ENCODE results near the gene COX19. TPM values are rescaled to one million over a fixed set of nuclear protein-coding genes. Genes with fewer than 3 reads are reported as not detected.

COX19 gene
- polyA plus RNA-seq, 1 of the 3 experiments (the other 2 are of a cell fraction): 7.6 TPM

DNA sequence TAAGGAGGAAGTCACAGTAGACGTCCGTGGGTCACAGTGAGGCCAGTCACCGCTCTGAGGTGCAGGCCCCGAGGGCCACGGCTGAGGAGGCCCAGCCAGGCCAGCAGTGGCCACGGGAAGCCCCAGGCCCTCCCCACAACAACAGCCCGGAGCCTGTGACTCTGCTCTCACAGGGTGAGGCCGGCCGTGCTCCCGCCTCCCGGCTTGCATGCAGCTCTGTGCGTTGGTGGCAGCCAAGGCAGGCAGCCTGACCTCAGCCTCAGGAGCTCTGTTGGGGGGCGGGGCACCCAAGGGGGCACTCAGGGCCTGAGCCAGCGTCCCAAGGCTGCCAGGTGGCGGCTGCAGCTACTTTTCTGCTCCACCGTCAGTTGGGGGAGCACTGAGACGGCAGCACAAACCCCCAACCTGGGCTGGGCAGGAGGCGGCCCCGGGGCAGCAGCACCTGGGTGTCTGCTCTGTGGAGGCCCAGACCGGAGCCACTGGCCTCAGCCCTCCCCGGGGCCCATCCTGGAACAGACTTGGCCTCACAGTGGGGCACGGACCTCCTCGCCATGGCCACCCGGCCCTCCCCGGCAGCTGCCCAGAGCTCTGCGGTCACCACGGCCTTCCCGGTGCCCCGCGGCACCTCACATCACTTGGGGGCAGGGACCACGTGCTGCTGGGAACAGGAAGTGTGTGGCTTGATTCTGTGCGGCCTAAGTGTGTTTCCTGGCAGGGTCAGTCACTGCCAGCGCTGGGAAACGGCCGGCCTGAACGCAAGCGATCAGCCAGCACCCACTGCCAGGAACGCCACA, 20.9 kb upstream of the COX19 start:
- 89% methylated on average over 28 of the region's 38 CpGs for WGBS (ENCODE audit: low lambda C conversion rate)
- no peak for TF ChIP-seq MEF2A (IDR thresholded peaks at IDR 0.05; ENCODE audit: borderline replicate concordance, low read depth)
- TF ChIP-seq REST (IDR thresholded peaks at IDR 0.05; ENCODE audit: low read depth, low read length): no peak
- no peak for TF ChIP-seq RFX5 (IDR thresholded peaks at IDR 0.05; ENCODE audit: low read length)
- no peak for TF ChIP-seq RAD21 (IDR thresholded peaks at IDR 0.05; ENCODE audit: low read length)
- no peak for TF ChIP-seq GABPA (IDR thresholded peaks at IDR 0.05; ENCODE audit: low read depth)
- TF ChIP-seq TAF1 (IDR thresholded peaks at IDR 0.05; ENCODE audit: borderline replicate concordance, low read depth, low read length): no peak
- TF ChIP-seq RXRA (IDR thresholded peaks at IDR 0.05; ENCODE audit: borderline replicate concordance, low read depth): no peak
- peaks cover 10% of the 10 kb centered on the region for H3F3A ChIP-seq (replicated peaks; ENCODE audit: insufficient read depth)
- H2AFZ ChIP-seq (ENCODE audit: low read depth): no peak overlapping the region
- DNase-seq: no peak
- H3K4me1 ChIP-seq (ENCODE audit: control insufficient read depth in 1 of 2, insufficient read depth in 2 of 2, low read depth in 1 of 2, low read length in 1 of 2): peaks cover 3 to 7% of the 10 kb centered on the region in 2 experiments; a peak in 2 of 4 replicates
- H3K4me3 ChIP-seq (ENCODE audit: low read depth in 2 of 2, low read length in 1 of 2): no peak overlapping the region
- ChIA-PET POLR2A (no interaction called here), CTCF (interaction anchor here (1.1 to 11.2 kb wide), 5 partner anchors 17 to 180 kb away, joined by 3 to 756 read pairs (median 114); partner anchors contain the start of genes GPER1 and GPR146)
- no peaks in the 10 kb centered on the region for H3K27me3 ChIP-seq (ENCODE audit: insufficient read depth)
- no peak overlapping the region for H3K27ac ChIP-seq (ENCODE audit: low read depth in 2 of 2, low read length in 1 of 2)
- H3K4me2 ChIP-seq: no peak overlapping the region
- peaks cover 4% of the 10 kb centered on the region; the same call in 1 of the 2 replicates for H4K20me1 ChIP-seq (ENCODE audit: insufficient read depth)
- no peaks in the 10 kb centered on the region for H3K9me2 ChIP-seq
- H3K36me3 ChIP-seq (replicated peaks in 1 of 2; ENCODE audit: control insufficient read depth in 1 of 2, insufficient read depth in 2 of 2, low read length in 1 of 2): peaks cover 4 to 44% of the 10 kb centered on the region in 2 experiments
- no peaks in the 10 kb centered on the region for H3K79me2 ChIP-seq (ENCODE audit: insufficient read depth)
- H3K9ac ChIP-seq: no peak overlapping the region
- no peaks in the 10 kb centered on the region for H3K9me3 ChIP-seq

- no peak overlapping the region for H3K27ac ChIP-seq (ENCODE audit: low read depth in 2 of 2, low read length in 1 of 2)
- H2AFZ ChIP-seq (ENCODE audit: low read depth): no peak overlapping the region
- 93% methylated on average over 6 of the region's 14 CpGs for WGBS (ENCODE audit: low lambda C conversion rate)
- peaks cover 4% of the 10 kb centered on the region; the same call in 1 of the 2 replicates for H4K20me1 ChIP-seq (ENCODE audit: insufficient read depth)
- H3K36me3 ChIP-seq (replicated peaks in 1 of 2; ENCODE audit: control insufficient read depth in 1 of 2, insufficient read depth in 2 of 2, low read length in 1 of 2): peaks cover 4 to 39% of the 10 kb centered on the region in 2 experiments
- H3K27me3 ChIP-seq (ENCODE audit: insufficient read depth): no peaks in the 10 kb centered on the region
- peaks cover 3 to 7% of the 10 kb centered on the region in 2 experiments; a peak in 2 of 4 replicates for H3K4me1 ChIP-seq (ENCODE audit: control insufficient read depth in 1 of 2, insufficient read depth in 2 of 2, low read depth in 1 of 2, low read length in 1 of 2)
- no peak for DNase-seq
- no peaks in the 10 kb centered on the region for H3K79me2 ChIP-seq (ENCODE audit: insufficient read depth)
- no peaks in the 10 kb centered on the region for H3K9me3 ChIP-seq
- peaks cover 10% of the 10 kb centered on the region for H3F3A ChIP-seq (replicated peaks; ENCODE audit: insufficient read depth)
- H3K4me3 ChIP-seq (ENCODE audit: low read depth in 2 of 2, low read length in 1 of 2): no peak overlapping the region
- no peak overlapping the region for H3K4me2 ChIP-seq
- POLR2A ChIA-PET: no interaction called here
- no peaks in the 10 kb centered on the region for H3K9me2 ChIP-seq
- no peak overlapping the region for H3K9ac ChIP-seq
- CTCF ChIA-PET: interaction anchor here (1.0 to 11.2 kb wide), 6 partner anchors 10 to 180 kb away, joined by 3 to 756 read pairs (median 89); partner anchors contain the start of genes GPER1 and GPR146
- no peak for TF ChIP-seq ELF1 (IDR thresholded peaks at IDR 0.05)
- no peak for TF ChIP-seq GABPA (IDR thresholded peaks at IDR 0.05; ENCODE audit: low read depth)
- no peak for TF ChIP-seq MEF2A (IDR thresholded peaks at IDR 0.05; ENCODE audit: borderline replicate concordance, low read depth)
- TF ChIP-seq REST (IDR thresholded peaks at IDR 0.05; ENCODE audit: low read depth, low read length): no peak
- TF ChIP-seq, protein P1, sequence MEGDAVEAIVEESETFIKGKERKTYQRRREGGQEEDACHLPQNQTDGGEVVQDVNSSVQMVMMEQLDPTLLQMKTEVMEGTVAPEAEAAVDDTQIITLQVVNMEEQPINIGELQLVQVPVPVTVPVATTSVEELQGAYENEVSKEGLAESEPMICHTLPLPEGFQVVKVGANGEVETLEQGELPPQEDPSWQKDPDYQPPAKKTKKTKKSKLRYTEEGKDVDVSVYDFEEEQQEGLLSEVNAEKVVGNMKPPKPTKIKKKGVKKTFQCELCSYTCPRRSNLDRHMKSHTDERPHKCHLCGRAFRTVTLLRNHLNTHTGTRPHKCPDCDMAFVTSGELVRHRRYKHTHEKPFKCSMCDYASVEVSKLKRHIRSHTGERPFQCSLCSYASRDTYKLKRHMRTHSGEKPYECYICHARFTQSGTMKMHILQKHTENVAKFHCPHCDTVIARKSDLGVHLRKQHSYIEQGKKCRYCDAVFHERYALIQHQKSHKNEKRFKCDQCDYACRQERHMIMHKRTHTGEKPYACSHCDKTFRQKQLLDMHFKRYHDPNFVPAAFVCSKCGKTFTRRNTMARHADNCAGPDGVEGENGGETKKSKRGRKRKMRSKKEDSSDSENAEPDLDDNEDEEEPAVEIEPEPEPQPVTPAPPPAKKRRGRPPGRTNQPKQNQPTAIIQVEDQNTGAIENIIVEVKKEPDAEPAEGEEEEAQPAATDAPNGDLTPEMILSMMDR (IDR thresholded peaks at IDR 0.05): no peak
- no peak for TF ChIP-seq USF1 (IDR thresholded peaks at IDR 0.05; ENCODE audit: borderline replicate concordance, low read depth)
- TF ChIP-seq MAX (IDR thresholded peaks at IDR 0.05; ENCODE audit: low read depth): no peak
- TF ChIP-seq POLR2AphosphoS5 (IDR thresholded peaks at IDR 0.05; ENCODE audit: low read depth, low read length): no peak
- no peak for TF ChIP-seq TAF1 (IDR thresholded peaks at IDR 0.05; ENCODE audit: borderline replicate concordance, low read depth, low read length)
- TF ChIP-seq RAD21 (IDR thresholded peaks at IDR 0.05; ENCODE audit: low read length): no peak
- TF ChIP-seq FOXJ3 (CRISPR knock-in tag; IDR thresholded peaks at IDR 0.05): no peak
- no peak for TF ChIP-seq EP300 (IDR thresholded peaks at IDR 0.05; ENCODE audit: borderline replicate concordance in 1 of 2, low read depth in 1 of 2, low read length in 1 of 2)
Measured at GRCh38 chr7:995571-995970, 20.2 kb upstream of the COX19 start.
